Vagina (tissue), 2 donors: Measurements from ENCODE around the gene CAP1. TPM values are rescaled to one million over a fixed set of nuclear protein-coding genes. Genes with fewer than 3 reads are reported as not detected.
"Not testable (repeated sequence)": the region's sequence is repeated elsewhere in the genome, so short reads cannot be mapped to it uniquely, and the experiment has no call there.

Source experiments
- DNase-seq, 2 donors: peaks; one replicate each; pipeline ENCODE4 v3.0.0-alpha.2; 2017; ENCODE audit errors: extremely low spot score in 2 of 2
- H3K27ac ChIP-seq: fragments of 200-600 bp; sonication (generic); one replicate; pipeline ENCODE4 v1.5.1; 2019
- H3K27me3 ChIP-seq: fragments of 200-600 bp; sonication (generic); one replicate; pipeline ENCODE4 v1.5.1; 2019
- H3K36me3 ChIP-seq, 2 donors: fragments of 200-600 bp; sonication (generic); one replicate each; pipeline ENCODE4 v1.5.1; 2017 to 2019
- H3K4me1 ChIP-seq: fragments of 200-600 bp; sonication (generic); one replicate; pipeline ENCODE4 v1.5.1; 2019
- H3K4me3 ChIP-seq, 2 donors: fragments of 200-600 bp; sonication (generic); 1 replicate in 1 of 2; 2 replicates in 1 of 2; pipeline ENCODE4 v1.5.1; 2016 to 2019
- H3K9me3 ChIP-seq: fragments of 200-600 bp; sonication (generic); one replicate; pipeline ENCODE4 v1.5.1; 2019
- CTCF ChIP-seq, 3 experiments: fragments of 450-650 bp in 2 of 3; fragments of 200-600 bp in 1 of 3; sonication (generic) in 1 of 3; IDR thresholded peaks; one replicate each; pipeline ENCODE4 v1.5.1; 2017 to 2019; ENCODE audit warnings: antibody characterized with exemption in 3 of 3, mild to moderate bottlenecking in 2 of 3, moderate library complexity in 2 of 3
- POLR2A ChIP-seq, 2 donors: fragments of 450-650 bp; IDR thresholded peaks; one replicate each; pipeline ENCODE4 v1.6.1; 2017; ENCODE audit warnings: antibody characterized with exemption in 2 of 2, mild to moderate bottlenecking in 2 of 2, moderate library complexity in 2 of 2
- POLR2AphosphoS5 ChIP-seq, 2 donors: sonication (generic); formaldehyde crosslinking; IDR thresholded peaks; one replicate each; pipeline ENCODE4 v1.9.0; 2017; ENCODE audit warnings: antibody characterized with exemption in 2 of 2, mild to moderate bottlenecking in 2 of 2, low read depth in 1 of 2; ENCODE audit not compliant: insufficient read depth in 1 of 2
- intact Hi-C: fragments of 100-400 bp; cut with DNase I; formaldehyde crosslinking; loops from one replicate; pipeline ENCODE4 v1.15.1; 2023
- total RNA-seq: library from RNA; depleted of rRNA; stranded (reverse); fragments of >200 nt; gene quantifications from one replicate; pipeline ENCODE4 v1.2.3, GENCODE V29; 2016

CAP1 gene
- total RNA-seq, 1 donor from 2014 or later = 206 TPM

GRCh38 chr1:40084750-40085149, 44.2 kb downstream of the CAP1 start:
- H3K27me3 ChIP-seq, H3K4me3 ChIP-seq, H3K9me3 ChIP-seq, H3K4me1 ChIP-seq, H3K27ac ChIP-seq, DNase-seq, intact Hi-C loops: not testable (repeated sequence)
- TF ChIP-seq CTCF (IDR thresholded peaks at IDR 0.05) = peak in 1 of 3 experiments; percentile 33
- H3K36me3 ChIP-seq = peaks cover 0 to 46% of the 10 kb centered on the region in 2 donors

DNA sequence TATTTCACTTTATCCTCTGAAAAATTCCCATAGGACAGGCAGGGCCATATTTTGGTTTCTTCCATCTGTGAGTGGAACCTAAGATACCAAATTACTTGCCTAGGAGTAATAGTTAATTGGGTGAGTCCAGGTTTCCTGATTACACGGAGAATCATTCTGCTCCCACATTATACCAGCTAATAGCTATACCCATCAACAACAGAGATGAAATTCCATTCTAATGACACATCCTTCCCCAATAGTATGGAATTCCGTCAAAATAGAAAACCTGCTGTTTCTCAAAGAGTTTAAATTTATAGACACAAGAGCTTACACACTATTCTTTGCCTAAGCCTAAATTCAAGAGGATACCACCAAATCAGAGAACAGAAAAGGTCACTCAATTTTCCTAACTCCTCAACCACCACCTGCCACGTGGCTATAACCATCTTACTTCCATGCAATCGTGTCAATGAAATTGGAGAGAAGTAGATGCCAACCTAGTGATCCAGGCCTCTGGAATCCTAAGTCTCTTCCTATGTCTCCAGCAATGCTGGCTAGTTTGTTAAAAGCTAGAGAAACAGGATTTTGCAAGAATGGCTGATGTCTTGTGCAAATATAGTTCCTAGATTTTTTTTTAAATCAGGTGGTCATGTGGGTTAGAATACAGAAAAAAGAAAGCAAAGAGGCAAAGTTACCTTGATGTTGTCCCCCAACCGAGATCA, 50.3 kb downstream of the CAP1 start:
- DNase-seq = no peak
- Histone ChIP-seq H3K27ac (no peak overlapping the region), H3K4me3 (no peak overlapping the region), H3K4me1 (peaks cover 2% of the 10 kb centered on the region), H3K27me3 (no peaks in the 10 kb centered on the region), H3K36me3 (peaks cover 0 to 47% of the 10 kb centered on the region in 2 donors), H3K9me3 (no peaks in the 10 kb centered on the region)
- intact Hi-C loops = no loop called here
- TF ChIP-seq POLR2AphosphoS5 (IDR thresholded peaks at IDR 0.05; ENCODE audit: insufficient read depth in 1 of 2, low read depth in 1 of 2) = no peak
- no peak for TF ChIP-seq POLR2A (IDR thresholded peaks at IDR 0.05)
- no peak for TF ChIP-seq CTCF (IDR thresholded peaks at IDR 0.05)

GRCh38 chr1:40092241-40092640, 51.7 kb downstream of the CAP1 start:
- no peaks in the 10 kb centered on the region for H3K9me3 ChIP-seq
- no peak for DNase-seq
- peaks cover 0 to 44% of the 10 kb centered on the region in 2 donors for H3K36me3 ChIP-seq
- H3K4me3 ChIP-seq = no peak overlapping the region
- peaks cover 12% of the 10 kb centered on the region for H3K4me1 ChIP-seq
- TF ChIP-seq POLR2AphosphoS5 (IDR thresholded peaks at IDR 0.05; ENCODE audit: insufficient read depth in 1 of 2, low read depth in 1 of 2) (no peak), CTCF (IDR thresholded peaks at IDR 0.05) (no peak), POLR2A (IDR thresholded peaks at IDR 0.05) (no peak)
- H3K27ac ChIP-seq = no peak overlapping the region
- H3K27me3 ChIP-seq = no peaks in the 10 kb centered on the region
- intact Hi-C loops = no loop called here

- no peaks in the 10 kb centered on the region for H3K27me3 ChIP-seq
- no peak overlapping the region for H3K4me3 ChIP-seq
- intact Hi-C loops = no loop called here
- DNase-seq = no peak
- H3K27ac ChIP-seq = no peak overlapping the region
- H3K4me1 ChIP-seq = peaks cover 17% of the 10 kb centered on the region
- H3K36me3 ChIP-seq = peaks cover 0 to 37% of the 10 kb centered on the region in 2 donors
- TF ChIP-seq POLR2AphosphoS5 (IDR thresholded peaks at IDR 0.05; ENCODE audit: insufficient read depth in 1 of 2, low read depth in 1 of 2) (no peak), CTCF (IDR thresholded peaks at IDR 0.05) (no peak), POLR2A (IDR thresholded peaks at IDR 0.05) (no peak)
- no peaks in the 10 kb centered on the region for H3K9me3 ChIP-seq
Observed at GRCh38 chr1:40092706-40093639, 52.4 kb downstream of the CAP1 start.
